ENCODE results near the gene CRK.
"Not testable (repeated sequence)": the region's sequence is repeated elsewhere in the genome, so short reads cannot be mapped to it uniquely, and the experiment has no call there.

Gene CRK

DNA sequence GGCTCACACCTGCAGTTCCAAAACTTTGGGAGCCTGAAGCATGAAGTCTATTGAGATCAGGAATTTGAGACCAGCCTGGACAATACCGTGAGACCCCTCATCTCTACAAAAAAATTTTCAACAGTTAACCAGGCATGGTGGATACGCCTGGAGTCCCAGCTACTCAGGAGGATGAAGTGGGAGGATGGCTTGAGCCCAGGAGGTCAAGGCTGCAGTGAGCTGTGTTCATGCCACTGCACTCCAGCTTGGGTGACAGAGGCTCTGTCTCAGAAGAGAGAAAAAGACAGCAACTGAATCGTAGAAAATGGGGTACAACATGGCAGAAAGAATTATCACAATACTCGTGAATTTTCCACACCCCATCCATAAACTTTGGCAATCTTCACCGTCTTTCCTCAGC is 3.2 kb downstream of the CRK start:
- Histone ChIP-seq H3K79me2 (ENCODE audit: low read length) (peaks cover 81% of the 10 kb centered on the region), H3K4me2 (ENCODE audit: low read depth, low read length) (no peak overlapping the region), H3K9me3 (replicated peaks; ENCODE audit: insufficient read depth, low read length) (no peaks in the 10 kb centered on the region), H3K4me3 (ENCODE audit: low read length) (no peak overlapping the region), H3K9ac (ENCODE audit: low read length) (no peak overlapping the region), H2AFZ (ENCODE audit: low read length) (no peak overlapping the region), H3K27ac (ENCODE audit: low read length) (no peak overlapping the region), H4K20me1 (ENCODE audit: insufficient read depth, low read length) (peaks cover 9% of the 10 kb centered on the region; the same call in 1 of the 2 replicates), H3K36me3 (replicated peaks; ENCODE audit: insufficient read depth, low read length) (no peaks in the 10 kb centered on the region), H3K4me1 (ENCODE audit: low read length) (peaks cover 9% of the 10 kb centered on the region; the same call in 1 of the 2 replicates), H3F3A (ENCODE audit: insufficient read depth, low read length) (peaks cover 4% of the 10 kb centered on the region; the same call in 1 of the 2 replicates), H3K9me2 (replicated peaks; ENCODE audit: insufficient read depth, low read length) (no peaks in the 10 kb centered on the region), H3K27me3 (replicated peaks; ENCODE audit: insufficient read depth, low read length) (no peaks in the 10 kb centered on the region)
- no peak for TF ChIP-seq EZH2 (optimal IDR thresholded peaks at IDR 0.05; ENCODE audit: low read depth, low read length)
- no peak for TF ChIP-seq EZH2phosphoT487 (IDR thresholded peaks at IDR 0.05; ENCODE audit: low read length)
- TF ChIP-seq, protein P1, sequence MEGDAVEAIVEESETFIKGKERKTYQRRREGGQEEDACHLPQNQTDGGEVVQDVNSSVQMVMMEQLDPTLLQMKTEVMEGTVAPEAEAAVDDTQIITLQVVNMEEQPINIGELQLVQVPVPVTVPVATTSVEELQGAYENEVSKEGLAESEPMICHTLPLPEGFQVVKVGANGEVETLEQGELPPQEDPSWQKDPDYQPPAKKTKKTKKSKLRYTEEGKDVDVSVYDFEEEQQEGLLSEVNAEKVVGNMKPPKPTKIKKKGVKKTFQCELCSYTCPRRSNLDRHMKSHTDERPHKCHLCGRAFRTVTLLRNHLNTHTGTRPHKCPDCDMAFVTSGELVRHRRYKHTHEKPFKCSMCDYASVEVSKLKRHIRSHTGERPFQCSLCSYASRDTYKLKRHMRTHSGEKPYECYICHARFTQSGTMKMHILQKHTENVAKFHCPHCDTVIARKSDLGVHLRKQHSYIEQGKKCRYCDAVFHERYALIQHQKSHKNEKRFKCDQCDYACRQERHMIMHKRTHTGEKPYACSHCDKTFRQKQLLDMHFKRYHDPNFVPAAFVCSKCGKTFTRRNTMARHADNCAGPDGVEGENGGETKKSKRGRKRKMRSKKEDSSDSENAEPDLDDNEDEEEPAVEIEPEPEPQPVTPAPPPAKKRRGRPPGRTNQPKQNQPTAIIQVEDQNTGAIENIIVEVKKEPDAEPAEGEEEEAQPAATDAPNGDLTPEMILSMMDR (IDR thresholded peaks at IDR 0.05; ENCODE audit: low read length) = no peak
- DNase-seq = no peak

DNA sequence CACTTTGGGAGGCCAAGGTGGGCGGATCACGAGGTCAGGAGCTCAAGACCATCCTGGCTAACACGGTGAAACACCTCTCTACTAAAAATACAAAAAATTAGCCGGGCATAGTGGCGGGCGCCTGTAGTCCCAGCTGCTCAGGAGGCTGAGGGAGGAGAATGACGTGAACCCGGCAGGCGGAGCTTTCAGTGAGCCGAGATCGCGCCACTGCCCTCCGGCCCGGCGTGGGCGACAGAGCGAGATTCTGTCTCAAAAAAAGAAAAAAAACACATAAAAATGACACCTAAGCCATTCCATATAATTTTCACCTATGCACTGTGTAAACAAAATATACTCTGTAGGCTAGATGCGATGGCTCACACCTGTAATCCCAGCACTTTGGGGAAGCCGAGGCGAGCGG is 5.8 kb downstream of the CRK start:
- not testable (repeated sequence) for H3K9me3 ChIP-seq (replicated peaks; ENCODE audit: insufficient read depth, low read length); H3K4me3 ChIP-seq (ENCODE audit: low read length); DNase-seq; H3K27me3 ChIP-seq (replicated peaks; ENCODE audit: insufficient read depth, low read length); H3K36me3 ChIP-seq (replicated peaks; ENCODE audit: insufficient read depth, low read length); H3F3A ChIP-seq (ENCODE audit: insufficient read depth, low read length); H3K27ac ChIP-seq (ENCODE audit: low read length); H3K9me2 ChIP-seq (replicated peaks; ENCODE audit: insufficient read depth, low read length); H3K4me2 ChIP-seq (ENCODE audit: low read depth, low read length); H3K4me1 ChIP-seq (ENCODE audit: low read length); H2AFZ ChIP-seq (ENCODE audit: low read length); H3K9ac ChIP-seq (ENCODE audit: low read length)
- Histone ChIP-seq H3K79me2 (ENCODE audit: low read length) (peaks cover 100% of the 10 kb centered on the region), H4K20me1 (ENCODE audit: insufficient read depth, low read length) (peaks cover 18% of the 10 kb centered on the region)

DNA sequence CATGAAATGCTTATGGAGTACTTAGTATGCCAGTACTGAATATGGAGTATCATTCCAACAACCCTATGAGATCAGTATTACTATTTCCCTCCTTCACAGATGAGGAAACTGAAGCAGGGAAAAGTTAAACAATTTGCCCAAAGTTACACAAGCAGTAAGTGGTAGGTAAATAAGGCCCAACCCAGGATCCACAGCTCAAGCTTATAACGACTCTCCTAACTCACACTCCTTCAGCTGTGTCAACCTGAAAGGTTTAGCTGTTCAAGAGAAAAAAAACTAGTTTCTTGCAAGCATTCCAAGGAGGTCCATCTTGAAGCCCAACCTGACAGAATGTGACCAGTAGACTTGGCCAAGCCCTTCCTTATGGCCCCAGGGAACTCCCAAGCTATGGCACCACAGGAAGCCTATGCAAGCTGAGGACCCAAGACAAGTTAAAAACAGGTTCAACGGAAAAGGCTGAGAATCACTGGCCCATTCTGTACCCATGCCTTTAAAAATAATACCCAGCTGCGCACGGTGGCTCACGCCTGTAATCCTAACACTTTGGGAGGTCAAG is 6.5 kb downstream of the CRK start:
- no peak for DNase-seq
- TF ChIP-seq, protein P1 (IDR thresholded peaks at IDR 0.05; ENCODE audit: low read length) = no peak
- no peak for TF ChIP-seq EZH2 (optimal IDR thresholded peaks at IDR 0.05; ENCODE audit: low read depth, low read length)
- TF ChIP-seq EZH2phosphoT487 (IDR thresholded peaks at IDR 0.05; ENCODE audit: low read length) = no peak
- Histone ChIP-seq H3K79me2 (ENCODE audit: low read length) (peaks cover 98% of the 10 kb centered on the region), H3K27ac (ENCODE audit: low read length) (no peak overlapping the region), H3K9ac (ENCODE audit: low read length) (no peak overlapping the region), H3K27me3 (replicated peaks; ENCODE audit: insufficient read depth, low read length) (no peaks in the 10 kb centered on the region), H3F3A (ENCODE audit: insufficient read depth, low read length) (no peaks in the 10 kb centered on the region), H3K4me2 (ENCODE audit: low read depth, low read length) (no peak overlapping the region), H3K9me2 (replicated peaks; ENCODE audit: insufficient read depth, low read length) (no peaks in the 10 kb centered on the region), H3K36me3 (replicated peaks; ENCODE audit: insufficient read depth, low read length) (no peaks in the 10 kb centered on the region), H3K4me3 (ENCODE audit: low read length) (no peak overlapping the region), H2AFZ (ENCODE audit: low read length) (no peak overlapping the region), H3K4me1 (ENCODE audit: low read length) (peaks cover 2% of the 10 kb centered on the region; the same call in 1 of the 2 replicates), H4K20me1 (ENCODE audit: insufficient read depth, low read length) (peaks cover 14% of the 10 kb centered on the region), H3K9me3 (replicated peaks; ENCODE audit: insufficient read depth, low read length) (no peaks in the 10 kb centered on the region)

DNA sequence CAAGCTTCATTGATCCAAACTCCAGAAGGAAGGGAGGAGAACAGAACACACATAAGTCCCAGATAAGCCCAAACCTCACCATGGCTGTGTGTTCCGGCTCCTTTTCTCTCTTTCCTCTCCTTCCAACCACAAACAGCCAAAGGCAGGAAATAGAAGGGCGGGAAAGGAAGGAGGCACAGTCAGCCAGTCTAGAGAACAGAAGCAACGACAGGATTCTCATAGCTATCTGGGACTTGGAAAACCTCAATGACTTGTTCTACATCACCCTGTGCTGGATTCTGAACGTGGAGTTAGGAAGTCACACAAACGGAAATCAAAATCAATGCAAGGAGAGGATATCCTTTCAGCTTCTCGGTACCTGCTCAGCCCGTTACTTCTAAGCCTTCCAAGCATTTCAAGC is 9.0 kb downstream of the CRK start:
- Histone ChIP-seq H3K27ac (ENCODE audit: low read length) (no peak overlapping the region), H3K36me3 (replicated peaks; ENCODE audit: insufficient read depth, low read length) (no peaks in the 10 kb centered on the region), H3K27me3 (replicated peaks; ENCODE audit: insufficient read depth, low read length) (no peaks in the 10 kb centered on the region), H3K9me3 (replicated peaks; ENCODE audit: insufficient read depth, low read length) (no peaks in the 10 kb centered on the region), H3K9ac (ENCODE audit: low read length) (no peak overlapping the region), H3F3A (ENCODE audit: insufficient read depth, low read length) (no peaks in the 10 kb centered on the region), H4K20me1 (ENCODE audit: insufficient read depth, low read length) (peaks cover 14% of the 10 kb centered on the region), H3K79me2 (ENCODE audit: low read length) (peaks cover 94% of the 10 kb centered on the region), H3K9me2 (replicated peaks; ENCODE audit: insufficient read depth, low read length) (no peaks in the 10 kb centered on the region), H2AFZ (ENCODE audit: low read length) (no peak overlapping the region), H3K4me2 (ENCODE audit: low read depth, low read length) (no peak overlapping the region), H3K4me1 (ENCODE audit: low read length) (no peaks in the 10 kb centered on the region), H3K4me3 (ENCODE audit: low read length) (no peak overlapping the region)
- no peak for TF ChIP-seq EZH2phosphoT487 (IDR thresholded peaks at IDR 0.05; ENCODE audit: low read length)
- no peak for TF ChIP-seq EZH2 (optimal IDR thresholded peaks at IDR 0.05; ENCODE audit: low read depth, low read length)
- no peak for DNase-seq

Measured in MM.1S (cell line).